K562 (cell line): ENCODE results near the gene SLC33A1. TPM values are rescaled to one million over a fixed set of nuclear protein-coding genes. Genes with fewer than 3 reads are reported as not detected.

Experiments used
- CBX5 ChIP-seq: IDR thresholded peaks from 2 replicates; pipeline ENCODE4 v1.6.1; 2014; ENCODE audit warnings: low read depth, borderline replicate concordance
- HIVEP1 ChIP-seq: fragments of 250-450 bp; sonication (Bioruptor Pico); IDR thresholded peaks from 2 replicates; pipeline ENCODE4 v1.4.0; 2020; ENCODE audit warnings: mild to moderate bottlenecking
- MXD1 ChIP-seq: fragments of 250-450 bp; sonication (Bioruptor Pico); IDR thresholded peaks from 2 replicates; pipeline ENCODE4 v1.8.0; 2021; ENCODE audit warnings: borderline replicate concordance, mild to moderate bottlenecking, moderate library complexity; ENCODE audit not compliant: poor library complexity, severe bottlenecking
- NR4A1 ChIP-seq, 2 experiments: fragments of 250-450 bp in 1 of 2; fragments of 450-650 bp in 1 of 2; sonication (Bioruptor Pico) in 1 of 2; IDR thresholded peaks; 2 replicates each; pipeline versions ENCODE4 v1.4.0 to v1.6.1; 2016 to 2020; ENCODE audit warnings: mild to moderate bottlenecking in 2 of 2, missing compliant biosample characterization in 1 of 2, missing genetic modification characterization in 1 of 2, moderate library complexity in 1 of 2
- PTBP1 ChIP-seq: fragments of 200-400 bp; formaldehyde crosslinking; IDR thresholded peaks from 2 replicates; pipeline ENCODE4 v1.6.1; 2017; ENCODE audit warnings: low read depth, low read length
- SLC30A9 ChIP-seq: fragments of 250-450 bp; sonication (Bioruptor Pico); IDR thresholded peaks from 2 replicates; pipeline ENCODE4 v1.8.0; 2022; ENCODE audit warnings: mild to moderate bottlenecking, moderate library complexity
- USF1 ChIP-seq: sonication (generic); formaldehyde crosslinking; IDR thresholded peaks from 2 replicates; pipeline ENCODE4 v1.9.0; 2022; ENCODE audit warnings: mild to moderate bottlenecking, missing genetic modification reagents
- ZBTB40 ChIP-seq, 2 experiments: fragments of 450-650 bp in 1 of 2; sonication (generic) in 1 of 2; formaldehyde crosslinking in 1 of 2; IDR thresholded peaks; 2 replicates each; pipeline versions ENCODE4 v1.7.1 to v1.9.0; 2016 to 2022; ENCODE audit warnings: inconsistent platforms in 1 of 2, mild to moderate bottlenecking in 1 of 2, missing genetic modification reagents in 1 of 2
- ZKSCAN8 ChIP-seq: fragments of 200-800 bp; sonication (Bioruptor generic); IDR thresholded peaks from 2 replicates; pipeline ENCODE4 v1.6.1; 2016; ENCODE audit warnings: missing genetic modification characterization, missing compliant biosample characterization
- ZNF124 ChIP-seq: sonication (generic); formaldehyde crosslinking; IDR thresholded peaks from 2 replicates; pipeline ENCODE4 v1.8.1; 2022; ENCODE audit warnings: missing genetic modification reagents
- ZNF354B ChIP-seq: fragments of 250-450 bp; sonication (Bioruptor Pico); IDR thresholded peaks from 2 replicates; pipeline ENCODE4 v1.4.0; 2020
- ZNF445 ChIP-seq: fragments of 250-450 bp; sonication (Bioruptor Pico); IDR thresholded peaks from 2 replicates; pipeline ENCODE4 v1.4.0; 2020; ENCODE audit warnings: low read depth, mild to moderate bottlenecking, moderate library complexity
- ZNF551 ChIP-seq: fragments of 250-450 bp; sonication (Bioruptor Pico); IDR thresholded peaks from 2 replicates; pipeline ENCODE4 v1.5.0; 2021; ENCODE audit warnings: mild to moderate bottlenecking, moderate library complexity
- ZNF655 ChIP-seq: fragments of 250-450 bp; sonication (Bioruptor Pico); IDR thresholded peaks from 2 replicates; pipeline ENCODE4 v1.5.0; 2021
- polyA plus RNA-seq, 8 experiments: library from polyadenylated mRNA; depleted of rRNA in 4 of 8; stranded (reverse) in 5 of 8; unstranded in 3 of 8; fragments of >200 nt; fragmentation: Nextera tagmentation in 2 of 8; fragmentation: Illumina TruSeq in 1 of 8; extraction: Ambion mirVana in 2 of 8; extraction: Trizol in 1 of 8; gene quantifications; 2 replicates each; pipeline versions ENCODE4 v1.2.1 to v1.2.3, GENCODE V29; 2011 to 2014; ENCODE audit warnings: inconsistent platforms in 1 of 8, missing spikeins in 1 of 8
- total RNA-seq, 7 experiments: library from RNA; depleted of rRNA in 6 of 7; stranded (reverse); fragments of >200 nt in 6 of 7; fragmentation: Illumina TruSeq in 2 of 7; extraction: Trizol in 2 of 7; gene quantifications; 2 replicates each; pipeline versions ENCODE4 v1.2.1 to v1.2.3, GENCODE V29; 2011 to 2021; ENCODE audit warnings: low replicate concordance in 1 of 7

SLC33A1 gene
- total and polyA plus RNA-seq, 9 of the 15 experiments (the other 6 are each of a cell fraction or from before 2014, with no cell fraction given): 6.2 to 26.8 (median 19.6) TPM

- TF ChIP-seq ZNF124 (CRISPR knock-in tag): no peak
- TF ChIP-seq HIVEP1 (CRISPR knock-in tag): peak; percentile 75; the same call in 1 of the 2 replicates
- TF ChIP-seq ZNF551 (CRISPR knock-in tag): no peak
- no peak for TF ChIP-seq NR4A1 (CRISPR knock-in tag; IDR thresholded peaks at IDR 0.05)
- peak; percentile 74 for TF ChIP-seq NR4A1 (tag; IDR thresholded peaks at IDR 0.05)
- no peak for TF ChIP-seq ZNF445
- no peak for TF ChIP-seq PTBP1
- TF ChIP-seq ZBTB40 (IDR thresholded peaks at IDR 0.05): peak; percentile 100
- TF ChIP-seq ZBTB40 (CRISPR knock-in tag; IDR thresholded peaks at IDR 0.05): no peak
- peak; percentile 88 for TF ChIP-seq CBX5
- TF ChIP-seq ZNF655 (CRISPR knock-in tag): no peak
- TF ChIP-seq ZKSCAN8 (CRISPR knock-in tag): no peak; the same call in 1 of the 2 replicates
- no peak for TF ChIP-seq SLC30A9
- peak; percentile 99 for TF ChIP-seq USF1
- TF ChIP-seq MXD1 (CRISPR knock-in tag): no peak
- no peak for TF ChIP-seq ZNF354B (CRISPR knock-in tag)
Observed at GRCh38 chr3:155854141-155854940, at the start of gene SLC33A1 (continued).
